Hindlimb muscle (tissue), 1 donor: ENCODE data around the gene TFEB. TPM values are rescaled to one million over a fixed set of nuclear protein-coding genes. Genes with fewer than 3 reads are reported as not detected.
A peak's percentile ranks its signal among the peaks of the same experiment; 100 is the strongest.

ENCODE experiments used
- DNase-seq: peaks from one replicate; pipeline ENCODE4 v3.0.0-alpha.2; 2013
- polyA plus RNA-seq: library from polyadenylated mRNA; unstranded; fragments of 120-200 nt; gene quantifications from one replicate; pipeline ENCODE4 v1.2.1, GENCODE V29; 2013; ENCODE audit not compliant: insufficient read length

TFEB gene
- polyA plus RNA-seq, 1 donor: 10.1 TPM

- no peak for DNase-seq
Observed at GRCh38 chr6:41705311-41705995, 30.0 kb downstream of the TFEB start.

- DNase-seq: no peak
Observed at GRCh38 chr6:41704656-41705310, 30.6 kb downstream of the TFEB start.

- DNase-seq: no peak
Observed at GRCh38 chr6:41704028-41704427, 31.4 kb downstream of the TFEB start.

GRCh38 chr6:41702771-41703494, 32.5 kb downstream of the TFEB start:
- DNase-seq: no peak

GRCh38 chr6:41702089-41702745, 33.2 kb downstream of the TFEB start:
- no peak for DNase-seq

- no peak for DNase-seq
Observed at GRCh38 chr6:41700463-41701347, 34.7 kb downstream of the TFEB start.

- no peak for DNase-seq
Observed at GRCh38 chr6:41699063-41699462, 36.3 kb downstream of the TFEB start.

- peak; percentile 82 for DNase-seq
Observed at GRCh38 chr6:41697861-41698781, 37.3 kb downstream of the TFEB start.

- no peak for DNase-seq
Observed at GRCh38 chr6:41696788-41697187, 38.6 kb downstream of the TFEB start.

GRCh38 chr6:41695825-41696224, 39.6 kb downstream of the TFEB start:
- DNase-seq: no peak

GRCh38 chr6:41694815-41695526, 40.4 kb downstream of the TFEB start:
- no peak for DNase-seq

GRCh38 chr6:41693281-41694240, 41.8 kb downstream of the TFEB start:
- DNase-seq: no peak

- DNase-seq: no peak
Observed at GRCh38 chr6:41692730-41693129, 42.7 kb downstream of the TFEB start.

GRCh38 chr6:41692080-41692675, 43.2 kb downstream of the TFEB start:
- DNase-seq: no peak

GRCh38 chr6:41691426-41692079, 43.9 kb downstream of the TFEB start:
- no peak for DNase-seq

GRCh38 chr6:41690541-41691330, 44.7 kb downstream of the TFEB start:
- DNase-seq: no peak
